GM12878 (cell line): Measurements from ENCODE around the gene TMSB10. TPM values are rescaled to one million over a fixed set of nuclear protein-coding genes. Genes with fewer than 3 reads are reported as not detected.

Source experiments
- ATF3 ChIP-seq: IDR thresholded peaks from 2 replicates; pipeline ENCODE4 v1.6.1; 2011; ENCODE audit warnings: low read depth, mild to moderate bottlenecking, low read length, moderate library complexity, borderline replicate concordance; ENCODE audit errors: extremely low read depth
- BACH1 ChIP-seq: fragments of 450-650 bp; IDR thresholded peaks from 2 replicates; pipeline ENCODE4 v1.6.1; 2017; ENCODE audit warnings: mild to moderate bottlenecking, borderline replicate concordance
- CUX1 ChIP-seq: IDR thresholded peaks from 2 replicates; pipeline ENCODE4 v1.6.1; 2012; ENCODE audit warnings: improper control_type of control experiment, low read depth, low read length; ENCODE audit not compliant: insufficient replicate concordance
- ELK1 ChIP-seq: IDR thresholded peaks from 2 replicates; pipeline ENCODE4 v1.6.1; 2012; ENCODE audit warnings: low read depth, low read length, improper control_type of control experiment
- EP300 ChIP-seq, 2 experiments: fragments of 150-350 bp in 1 of 2; IDR thresholded peaks; 2 replicates each; pipeline ENCODE4 v1.6.1; 2011 to 2012; ENCODE audit warnings: low read depth in 2 of 2, low read length in 2 of 2, borderline replicate concordance in 1 of 2, improper control_type of control experiment in 1 of 2, inconsistent platforms in 1 of 2; ENCODE audit not compliant: control insufficient read depth in 1 of 2
- FOS ChIP-seq: IDR thresholded peaks from 3 replicates; pipeline ENCODE4 v1.6.1; 2011; ENCODE audit warnings: borderline replicate concordance; ENCODE audit not compliant: insufficient read length; ENCODE audit errors: extremely low read depth
- HCFC1 ChIP-seq: fragments of 150-350 bp; IDR thresholded peaks from 2 replicates; pipeline ENCODE4 v1.6.1; 2014; ENCODE audit warnings: low read length
- HDAC2 ChIP-seq: fragments of 200-600 bp; sonication (generic); IDR thresholded peaks from 2 replicates; pipeline ENCODE4 v1.6.1; 2017
- IRF3 ChIP-seq: fragments of 450-650 bp; IDR thresholded peaks from 2 replicates; pipeline ENCODE4 v1.6.1; 2014; ENCODE audit warnings: mild to moderate bottlenecking
- MYC ChIP-seq: IDR thresholded peaks from 2 replicates; pipeline ENCODE4 v1.6.1; 2011; ENCODE audit warnings: mild to moderate bottlenecking, low read length, moderate library complexity, inconsistent platforms; ENCODE audit not compliant: insufficient read depth, insufficient replicate concordance, insufficient read length, severe bottlenecking
- NFIC ChIP-seq: IDR thresholded peaks from 2 replicates; pipeline ENCODE4 v1.6.1; 2012; ENCODE audit warnings: low read depth, mild to moderate bottlenecking, inconsistent platforms, low read length, moderate library complexity
- PBX3 ChIP-seq: IDR thresholded peaks from 2 replicates; pipeline ENCODE4 v1.6.1; 2011; ENCODE audit warnings: mild to moderate bottlenecking, low read depth, low read length, moderate library complexity; ENCODE audit not compliant: insufficient replicate concordance
- POLR2AphosphoS5 ChIP-seq: IDR thresholded peaks from 2 replicates; pipeline ENCODE4 v1.6.1; 2011; ENCODE audit warnings: mild to moderate bottlenecking, low read length, inconsistent platforms
- TBL1XR1 ChIP-seq: IDR thresholded peaks from 2 replicates; pipeline ENCODE4 v1.6.1; 2012; ENCODE audit warnings: low read depth, low read length, improper control_type of control experiment
- ZBTB11 ChIP-seq: fragments of 450-650 bp; formaldehyde crosslinking; IDR thresholded peaks from 2 replicates; pipeline ENCODE4 v1.5.0; 2022; ENCODE audit warnings: mild to moderate bottlenecking, missing genetic modification characterization
- polyA plus RNA-seq, 11 experiments: library from polyadenylated mRNA; depleted of rRNA in 4 of 11; unstranded in 6 of 11; stranded (reverse) in 5 of 11; fragments of >200 nt; fragmentation: Nextera tagmentation in 4 of 11; fragmentation: Illumina TruSeq in 1 of 11; extraction: Ambion mirVana in 4 of 11; extraction: Trizol in 1 of 11; gene quantifications; 1 replicate in 1 of 11; 2 replicates in 10 of 11; pipeline versions ENCODE4 v1.2.1 to v1.2.3, GENCODE V29; 2011 to 2016; ENCODE audit warnings: inconsistent platforms in 2 of 11, missing spikeins in 2 of 11, low read depth in 1 of 11
- total RNA-seq, 4 experiments: library from RNA; depleted of rRNA in 3 of 4; stranded (reverse); fragments of >200 nt in 3 of 4; fragmentation: Illumina TruSeq in 1 of 4; extraction: Trizol in 1 of 4; gene quantifications; 2 replicates each; pipeline versions ENCODE4 v1.2.1 to v1.2.3, GENCODE V29; 2013 to 2021

TMSB10 gene
- total and polyA plus RNA-seq, 10 of the 15 experiments (the other 5 are each of a cell fraction or from before 2014, with no cell fraction given), result 1,406 to 4,860 (median 3,381) TPM

GRCh38 chr2:84906900-84907714 lies 1.7 kb downstream of the TMSB10 start (continued):
- TF ChIP-seq ZBTB11 (CRISPR knock-in tag), result no peak
- no peak; the same call in 1 of the 2 replicates for TF ChIP-seq NFIC
- no peak for TF ChIP-seq IRF3
- TF ChIP-seq FOS, result no peak
- TF ChIP-seq HDAC2, result no peak
- TF ChIP-seq CUX1, result no peak
- peak; percentile 3 for TF ChIP-seq PBX3
- TF ChIP-seq TBL1XR1, result no peak
- TF ChIP-seq ELK1, result no peak
- TF ChIP-seq BACH1, result peak; percentile 82; the same call in 1 of the 2 replicates
- TF ChIP-seq MYC, result no peak
- no peak for TF ChIP-seq HCFC1
- TF ChIP-seq ATF3, result no peak
- no peak for TF ChIP-seq EP300 (IDR thresholded peaks at IDR 0.05; ENCODE audit: borderline replicate concordance in 1 of 2, control insufficient read depth in 1 of 2, low read depth in 2 of 2, low read length in 2 of 2)
- TF ChIP-seq POLR2AphosphoS5, result peak; percentile 79
